COLO668 (cell line): Measurements from ENCODE around the gene PRKCA.
"Not testable (repeated sequence)": the region's sequence is repeated elsewhere in the genome, so short reads cannot be mapped to it uniquely, and the experiment has no call there.

Source experiments
- DNase-seq: peaks from one replicate; lab custom pipeline; 2025; ENCODE audit not compliant: unreplicated experiment; lab: John Stamatoyannopoulos, UW

Gene PRKCA

GRCh38 chr17:66451188-66452149, 149.1 kb downstream of the PRKCA start:
- no peak for DNase-seq

- DNase-seq = no peak
Measured at GRCh38 chr17:66455060-66455459, 152.6 kb downstream of the PRKCA start.

DNA sequence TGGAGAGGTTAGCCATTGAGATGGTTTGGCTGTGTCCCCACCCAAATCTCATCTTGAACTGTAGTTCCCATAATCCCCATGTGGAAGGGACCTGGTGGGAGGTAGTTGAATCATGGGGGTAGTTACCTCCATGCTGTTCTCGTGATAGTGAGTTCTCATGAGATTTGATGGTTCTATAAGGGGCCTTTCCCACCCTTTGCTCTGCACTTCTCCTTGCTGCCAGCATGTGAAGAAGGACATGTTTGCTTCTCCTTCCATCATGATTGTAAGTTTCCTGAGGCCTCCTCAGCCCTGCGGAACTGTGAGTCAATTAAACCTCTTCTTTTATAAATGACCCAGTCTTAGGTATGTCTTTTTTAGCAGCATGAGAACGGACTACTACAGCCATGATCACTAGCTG, 155.1 kb downstream of the PRKCA start:
- DNase-seq = not testable (repeated sequence)

DNA sequence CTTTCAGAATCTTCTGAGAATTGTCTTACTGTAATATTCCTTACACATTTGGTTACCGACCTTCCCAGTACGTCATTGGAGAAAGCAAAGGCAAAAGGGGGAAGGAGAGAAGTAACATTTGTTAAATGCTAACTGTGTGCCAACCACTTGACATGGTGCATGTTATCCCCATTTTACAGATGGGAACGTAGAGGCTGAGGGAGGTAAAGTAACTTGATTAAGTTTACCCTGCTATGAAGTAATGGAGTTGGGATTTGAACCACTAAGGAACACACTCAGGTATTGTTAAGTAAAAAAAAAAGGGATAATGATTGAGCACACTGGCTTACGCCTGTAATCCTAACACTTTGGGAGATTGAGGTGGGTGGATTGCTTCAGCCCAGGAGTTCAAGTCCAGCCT, 156.4 kb downstream of the PRKCA start:
- no peak for DNase-seq

GRCh38 chr17:66459811-66460270, 157.4 kb downstream of the PRKCA start:
- no peak for DNase-seq

DNA sequence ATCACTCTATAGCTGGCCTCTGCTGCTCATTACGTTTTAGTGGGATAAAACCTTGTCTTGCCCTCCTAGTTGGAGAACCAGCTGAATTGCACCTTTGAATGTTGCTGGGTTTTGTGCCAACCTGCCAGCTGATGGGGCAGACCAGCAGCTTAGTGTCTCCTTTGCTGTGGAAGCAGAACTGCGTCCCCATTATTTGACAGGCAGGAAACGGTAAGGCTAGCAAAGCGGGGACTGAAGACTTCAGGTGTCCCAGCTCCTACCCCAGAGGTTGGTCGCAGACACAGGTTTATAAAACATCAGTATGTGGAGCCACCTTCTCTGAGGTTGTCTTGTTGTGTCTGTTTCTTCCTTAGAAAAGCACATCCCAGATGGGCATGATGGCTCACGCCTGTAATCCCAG, 158.1 kb downstream of the PRKCA start:
- DNase-seq = no peak

DNA sequence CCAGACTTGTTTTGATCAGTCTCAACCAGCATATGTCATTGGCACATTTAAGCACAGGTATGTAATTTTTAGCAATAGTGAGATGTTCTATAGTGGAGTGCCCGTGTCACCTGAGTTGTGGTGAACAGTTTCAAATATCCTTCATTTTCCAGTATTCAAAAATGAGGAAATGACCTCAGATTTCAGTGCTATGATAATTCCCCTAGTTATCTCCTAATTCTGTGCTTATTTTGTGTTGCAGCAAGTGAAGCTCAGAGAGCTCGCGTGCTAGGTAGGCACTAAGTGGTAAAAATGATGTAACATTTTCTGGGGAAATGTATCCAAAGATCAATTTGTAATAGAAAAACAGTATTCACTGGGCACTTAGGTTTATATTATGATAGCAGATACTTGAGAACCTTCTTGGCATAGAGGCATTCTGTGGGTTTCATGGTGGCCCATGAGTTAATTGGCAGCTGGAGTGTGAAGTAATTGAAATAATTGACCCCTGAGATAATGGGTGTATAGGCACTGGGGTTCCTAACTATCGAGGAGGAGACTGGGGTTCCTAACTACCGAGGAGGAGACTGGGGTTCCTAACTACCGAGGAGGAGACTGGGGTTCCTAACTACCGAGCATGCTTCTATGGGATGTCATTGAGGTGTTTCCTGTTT, 159.1 kb downstream of the PRKCA start:
- DNase-seq = no peak

GRCh38 chr17:66462010-66462409, 159.6 kb downstream of the PRKCA start:
- DNase-seq = peak; percentile 21

- no peak for DNase-seq
Measured at GRCh38 chr17:66464921-66465320, 162.5 kb downstream of the PRKCA start.

GRCh38 chr17:66465701-66466100, 163.3 kb downstream of the PRKCA start:
- DNase-seq = no peak

GRCh38 chr17:66466106-66466820, 163.8 kb downstream of the PRKCA start:
- DNase-seq = no peak

DNA sequence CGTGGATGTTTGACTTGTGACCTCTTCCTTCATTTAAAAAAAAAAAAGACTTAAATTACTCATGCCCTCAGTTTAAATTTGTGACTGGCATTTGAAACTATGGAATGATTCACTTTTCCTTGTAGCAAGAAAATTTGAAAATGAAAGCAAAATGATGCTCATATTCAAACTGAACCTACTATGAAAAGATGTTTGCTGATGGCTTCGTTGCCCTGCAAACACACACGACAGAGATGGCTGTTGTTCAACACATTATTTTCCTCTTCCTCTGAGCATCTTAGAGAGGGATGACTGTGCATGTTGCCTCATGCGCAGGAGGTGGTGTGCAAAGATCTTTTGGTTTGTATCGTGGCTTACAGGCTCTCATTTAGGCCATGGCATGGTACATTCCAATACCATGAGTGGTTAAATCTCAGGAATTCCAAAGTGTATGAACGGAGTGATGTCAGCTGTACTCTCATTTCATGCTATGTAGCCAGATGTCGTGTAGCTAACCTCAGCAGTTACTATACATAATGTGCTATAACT, 164.5 kb downstream of the PRKCA start:
- no peak for DNase-seq

DNA sequence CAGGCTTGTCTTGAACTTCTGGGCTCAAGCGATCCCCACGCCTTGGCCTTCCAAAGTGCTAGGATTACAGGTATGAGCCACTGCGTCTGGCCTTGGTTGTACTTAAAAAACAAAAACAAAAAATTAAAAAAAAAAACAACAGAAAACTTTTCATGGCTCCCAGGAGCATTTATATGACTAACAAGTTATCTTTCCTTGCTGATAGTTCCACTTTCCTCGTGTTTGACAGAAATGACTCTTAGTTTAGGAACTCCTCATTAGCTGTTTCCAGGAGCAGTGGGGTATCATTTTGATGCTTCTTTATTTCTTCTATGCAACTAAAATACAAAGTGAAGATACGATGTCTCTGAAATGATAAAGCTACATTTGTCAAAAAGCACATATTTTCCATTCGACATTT, 165.4 kb downstream of the PRKCA start:
- no peak for DNase-seq

GRCh38 chr17:66468241-66469087, 166.1 kb downstream of the PRKCA start:
- DNase-seq = no peak

- no peak for DNase-seq
Measured at GRCh38 chr17:66469088-66469442, 166.7 kb downstream of the PRKCA start.

- DNase-seq = no peak
Measured at GRCh38 chr17:66469461-66469860, 167.0 kb downstream of the PRKCA start.

DNA sequence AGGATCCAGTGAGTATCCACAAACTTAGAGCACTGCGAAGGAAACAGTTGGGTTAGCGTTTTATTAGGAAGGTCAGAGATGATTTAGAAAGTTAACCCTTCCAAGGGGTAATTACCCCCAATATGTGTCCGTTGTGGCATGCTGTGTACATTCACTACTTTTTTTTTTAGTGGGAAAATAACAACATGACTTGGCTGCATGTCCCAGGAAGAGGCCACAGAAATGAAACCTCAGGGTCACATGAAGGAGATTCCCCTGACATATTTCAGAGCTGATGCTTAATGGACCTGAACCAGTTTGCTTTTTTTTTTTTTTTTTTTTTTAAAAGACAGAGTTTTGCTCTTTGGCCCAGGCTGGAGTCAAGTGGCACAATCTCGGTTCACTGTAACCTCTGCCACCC, 167.5 kb downstream of the PRKCA start:
- no peak for DNase-seq

DNA sequence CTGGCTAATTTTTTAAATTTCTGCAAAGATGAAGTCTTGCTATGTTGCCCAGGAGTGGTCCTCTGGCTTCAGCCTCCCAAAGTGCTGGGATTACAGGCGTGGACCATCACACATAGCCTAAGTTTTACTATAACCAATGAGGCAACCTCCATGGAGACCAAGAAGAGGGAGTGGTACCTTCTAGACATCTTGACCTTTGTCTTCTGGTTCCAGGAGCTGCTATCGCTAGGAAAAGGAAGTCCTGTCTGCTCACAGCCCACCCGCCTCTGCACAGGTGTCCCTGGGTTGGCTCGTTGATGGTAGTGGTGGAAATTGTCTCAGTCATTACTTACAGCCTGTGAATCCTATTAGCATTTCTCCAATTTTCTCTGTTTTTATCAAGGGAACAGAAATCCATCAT, 169.7 kb downstream of the PRKCA start:
- no peak for DNase-seq

GRCh38 chr17:66474258-66474657, 171.8 kb downstream of the PRKCA start:
- no peak for DNase-seq

- no peak for DNase-seq
Measured at GRCh38 chr17:66474806-66475497, 172.5 kb downstream of the PRKCA start.
